Smooth muscle cell (in vitro differentiated cells): ENCODE measurements around the gene TMEM269. TPM values are rescaled to one million over a fixed set of nuclear protein-coding genes. Genes with fewer than 3 reads are reported as not detected.
"Not testable (repeated sequence)": the region's sequence is repeated elsewhere in the genome, so short reads cannot be mapped to it uniquely, and the experiment has no call there.

Experiments used
- DNase-seq: peaks from one replicate; lab custom pipeline; 2025; ENCODE audit not compliant: unreplicated experiment; lab: John Stamatoyannopoulos, UW
- H2AFZ ChIP-seq: fragments of 200-600 bp; sonication (generic); 2 replicates; pipeline ENCODE4 v1.6.0; 2016; ENCODE audit warnings: antibody characterized with exemption, low read depth, mild to moderate bottlenecking
- H3F3A ChIP-seq: fragments of 200-600 bp; sonication (generic); 2 replicates; pipeline ENCODE4 v1.6.0; 2017; ENCODE audit warnings: antibody characterized with exemption, low read depth
- H3K27ac ChIP-seq: fragments of 200-600 bp; sonication (generic); 2 replicates; pipeline ENCODE4 v1.5.1; 2016; ENCODE audit warnings: low read depth, mild to moderate bottlenecking
- H3K27me3 ChIP-seq: fragments of 200-600 bp; sonication (generic); 2 replicates; pipeline ENCODE4 v1.6.1; 2016; ENCODE audit warnings: low read depth, mild to moderate bottlenecking
- H3K36me3 ChIP-seq: fragments of 200-600 bp; sonication (generic); 2 replicates; pipeline ENCODE4 v1.5.1; 2016; ENCODE audit warnings: low read depth
- H3K4me1 ChIP-seq: fragments of 200-600 bp; sonication (generic); 2 replicates; pipeline ENCODE4 v1.5.1; 2016; ENCODE audit warnings: low read depth
- H3K4me2 ChIP-seq: fragments of 200-600 bp; sonication (generic); 2 replicates; pipeline ENCODE4 v1.6.0; 2016; ENCODE audit warnings: mild to moderate bottlenecking
- H3K4me3 ChIP-seq: fragments of 200-600 bp; sonication (generic); 2 replicates; pipeline ENCODE4 v1.5.1; 2016; ENCODE audit warnings: mild to moderate bottlenecking
- H3K79me2 ChIP-seq: fragments of 200-600 bp; sonication (generic); 2 replicates; pipeline ENCODE4 v1.6.0; 2016; ENCODE audit warnings: low read depth, mild to moderate bottlenecking
- H3K9ac ChIP-seq: fragments of 200-600 bp; sonication (generic); 2 replicates; pipeline ENCODE4 v1.6.0; 2016; ENCODE audit warnings: low read depth
- H3K9me3 ChIP-seq: fragments of 200-600 bp; sonication (generic); replicated peaks from 2 replicates; pipeline ENCODE4 v1.5.1; 2016; ENCODE audit warnings: low read depth
- H4K20me1 ChIP-seq: fragments of 200-600 bp; sonication (generic); 2 replicates; pipeline ENCODE4 v1.6.0; 2016; ENCODE audit warnings: low read depth
- CTCF ChIP-seq: fragments of 200-600 bp; sonication (generic); IDR thresholded peaks from 2 replicates; pipeline ENCODE4 v1.5.1; 2017; ENCODE audit warnings: borderline replicate concordance, mild to moderate bottlenecking, antibody characterized with exemption; ENCODE audit not compliant: insufficient read depth, poor library complexity, severe bottlenecking
- WGBS: methylation state at CpG from one replicate; pipeline ENCODE4 v1.1.7; 2016; ENCODE audit warnings: low lambda C conversion rate; 5-methylcytosine and 5-hydroxymethylcytosine counted together
- polyA plus RNA-seq: library from polyadenylated mRNA; unstranded; fragments of >200 nt; fragmentation: Nextera tagmentation; extraction: Ambion mirVana; gene quantifications from 2 replicates; pipeline ENCODE4 v1.2.1, GENCODE V29; 2016
- total RNA-seq: library from RNA; depleted of rRNA; stranded (reverse); fragments of >200 nt; gene quantifications from 2 replicates; pipeline ENCODE4 v1.2.3, GENCODE V29; 2014

Gene TMEM269
- total and polyA plus RNA-seq, 2 experiments from 2014 or later: 0.15 to 0.36 TPM

GRCh38 chr1:42807056-42807668 lies 22.4 kb downstream of the TMEM269 start:
- H3F3A ChIP-seq: no peaks in the 10 kb centered on the region
- H3K27ac ChIP-seq: no peak overlapping the region
- no peak overlapping the region for H2AFZ ChIP-seq
- no peaks in the 10 kb centered on the region for H4K20me1 ChIP-seq
- no peaks in the 10 kb centered on the region for H3K4me1 ChIP-seq
- H3K4me2 ChIP-seq: no peak overlapping the region
- H3K27me3 ChIP-seq: no peaks in the 10 kb centered on the region
- H3K9ac ChIP-seq: no peak overlapping the region
- H3K79me2 ChIP-seq: no peaks in the 10 kb centered on the region
- no peak for DNase-seq
- TF ChIP-seq CTCF: no peak
- H3K36me3 ChIP-seq: peaks cover 3% of the 10 kb centered on the region
- no peak overlapping the region for H3K4me3 ChIP-seq
- H3K9me3 ChIP-seq: no peaks in the 10 kb centered on the region

GRCh38 chr1:42814815-42815214 lies 30.0 kb downstream of the TMEM269 start:
- H3K9me3 ChIP-seq, H3K27ac ChIP-seq, H3K4me2 ChIP-seq, H4K20me1 ChIP-seq, H3K79me2 ChIP-seq, DNase-seq, H2AFZ ChIP-seq, H3K36me3 ChIP-seq, H3K27me3 ChIP-seq, H3K4me3 ChIP-seq, H3K9ac ChIP-seq, H3F3A ChIP-seq: not testable (repeated sequence)
- H3K4me1 ChIP-seq: peaks cover 12% of the 10 kb centered on the region
- 100% methylated on average over 3 of the region's 3 CpGs for WGBS

DNA sequence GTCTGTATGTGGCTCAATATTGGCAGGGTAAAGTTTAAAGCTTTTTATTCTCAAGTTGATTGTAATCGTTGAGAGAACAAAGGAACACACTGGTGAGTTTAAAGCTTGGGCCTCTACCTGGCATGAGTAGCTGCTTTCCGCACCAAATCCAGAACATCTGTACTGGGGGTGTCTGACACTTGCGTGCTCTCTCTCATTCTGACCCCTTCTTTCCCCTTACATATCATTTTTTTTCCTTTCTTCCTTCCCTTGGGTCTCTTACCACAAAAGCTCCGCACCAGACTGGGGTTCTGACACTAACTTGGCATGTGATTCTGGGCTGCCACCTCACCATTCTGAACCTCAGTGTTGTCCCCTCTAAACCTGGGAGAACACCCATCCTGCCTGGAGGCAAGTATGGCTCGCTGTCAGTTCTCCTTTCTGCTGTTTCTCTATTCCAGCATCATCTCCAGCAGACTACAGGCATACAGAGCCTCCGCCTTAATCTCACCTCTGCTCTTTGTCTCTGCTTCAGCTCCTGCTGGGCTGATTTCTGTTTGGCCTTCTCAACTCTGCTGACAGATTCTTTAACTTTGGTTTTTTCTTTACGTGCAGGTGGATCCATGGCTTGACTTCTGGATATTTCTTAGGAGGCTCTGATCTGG lies 31.3 kb downstream of the TMEM269 start:
- TF ChIP-seq CTCF: no peak
- WGBS: 67% methylated on average over 7 of the region's 7 CpGs
- no peak for DNase-seq
- peak overlapping the region; percentile 98 for H3K9ac ChIP-seq
- no peaks in the 10 kb centered on the region for H3F3A ChIP-seq
- H3K36me3 ChIP-seq: no peaks in the 10 kb centered on the region
- no peaks in the 10 kb centered on the region for H3K27me3 ChIP-seq
- peak overlapping the region; percentile 77 for H2AFZ ChIP-seq
- peak overlapping the region; percentile 99 for H3K27ac ChIP-seq
- no peaks in the 10 kb centered on the region for H4K20me1 ChIP-seq
- peak overlapping the region; percentile 97 for H3K4me3 ChIP-seq
- peak overlapping the region; percentile 88 for H3K4me2 ChIP-seq
- no peaks in the 10 kb centered on the region for H3K9me3 ChIP-seq
- peaks cover 12% of the 10 kb centered on the region for H3K4me1 ChIP-seq
- no peaks in the 10 kb centered on the region for H3K79me2 ChIP-seq

DNA sequence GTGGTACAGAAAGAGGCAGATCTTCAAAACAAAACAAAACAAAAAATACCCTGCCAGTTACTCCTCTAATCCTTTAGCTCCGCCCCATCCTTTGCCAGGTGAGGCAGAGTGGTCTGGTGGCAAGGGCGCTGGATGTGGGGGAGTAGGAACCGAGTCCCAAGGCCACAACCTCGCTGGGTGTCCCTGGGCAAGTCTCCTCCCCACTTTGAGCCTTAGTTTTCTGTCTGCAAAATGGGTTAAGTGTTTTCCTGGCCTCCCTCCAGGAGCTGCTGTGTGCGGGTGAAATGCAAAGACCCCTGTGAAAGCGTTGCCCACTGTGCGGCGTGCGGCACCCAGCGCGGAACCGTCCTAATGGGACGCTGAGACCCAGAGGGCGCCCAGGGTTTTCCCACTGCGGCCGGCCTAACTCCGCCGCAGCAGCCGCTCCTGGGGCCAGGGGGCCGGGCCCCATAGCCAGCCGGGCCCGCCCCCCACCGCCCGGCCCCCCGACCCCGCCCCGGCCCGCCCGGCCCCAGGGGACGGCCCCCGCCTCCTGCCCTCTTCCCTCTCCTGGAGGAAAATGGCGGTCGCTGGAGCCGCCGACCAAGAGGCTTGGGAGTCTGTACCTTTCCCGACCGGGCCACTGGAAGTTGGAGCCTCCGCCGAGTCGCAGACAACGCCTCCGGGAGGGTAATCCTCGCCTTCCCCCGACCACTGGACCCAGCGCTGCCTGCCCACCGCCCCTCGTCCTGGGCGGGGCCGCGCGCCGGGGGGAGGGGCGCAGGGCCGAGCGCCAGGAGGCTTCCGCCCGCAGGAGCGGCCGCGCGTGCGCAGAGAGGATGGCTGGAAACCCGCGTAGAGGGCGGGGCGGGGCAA lies 32.0 kb downstream of the TMEM269 start, which contains the start of the genes ERMAP and SVBP:
TSS of gene ERMAP (plus strand) at position 538 of the 855 bp plus-strand sequence. CDS start 13,327 bp downstream, outside the sequence.
TSS of gene SVBP (minus strand) at position 813 of the 855 bp plus-strand sequence. CDS start 853 bp downstream, outside the sequence.
- Histone ChIP-seq H3K27me3 (no peaks in the 10 kb centered on the region), H2AFZ (peak within 1 kb of the TSS; percentile 91), H3K4me3 (peak within 1 kb of the TSS; percentile 97), H3K4me2 (peak within 1 kb of the TSS; percentile 88), H3K9ac (peak within 1 kb of the TSS; percentile 98), H3K9me3 (no peaks in the 10 kb centered on the region), H3K4me1 (peaks cover 12% of the 10 kb centered on the region), H4K20me1 (no peaks in the 10 kb centered on the region), H3K36me3 (no peaks in the 10 kb centered on the region), H3K79me2 (no peaks in the 10 kb centered on the region), H3K27ac (peak within 1 kb of the TSS; percentile 99), H3F3A (no peaks in the 10 kb centered on the region)
- 2% methylated on average over 29 of the region's 66 CpGs for WGBS
- peak; percentile 97 for DNase-seq
- no peak for TF ChIP-seq CTCF
